Fibroblast of pulmonary artery (primary cell): ENCODE measurements around the gene CAPN2.

Source experiments
- DNase-seq: peaks from one replicate; pipeline ENCODE4 v3.0.0-alpha.2; 2010; ENCODE audit warnings: low read depth
- H3K4me3 ChIP-seq: replicated peaks from 2 replicates; pipeline ENCODE4 v1.5.1; 2011; ENCODE audit warnings: low read depth, mild to moderate bottlenecking, control low read depth, low read length, moderate library complexity
- TF ChIP-seq, protein P1 (sequence below): IDR thresholded peaks from 2 replicates; pipeline ENCODE4 v1.5.1; 2011; ENCODE audit warnings: mild to moderate bottlenecking, control low read depth, low read length, inconsistent platforms; ENCODE audit errors: missing control alignments

CAPN2 gene

GRCh38 chr1:223702735-223703667 is 9.3 kb upstream of the CAPN2 start:
- TF ChIP-seq, protein P1, sequence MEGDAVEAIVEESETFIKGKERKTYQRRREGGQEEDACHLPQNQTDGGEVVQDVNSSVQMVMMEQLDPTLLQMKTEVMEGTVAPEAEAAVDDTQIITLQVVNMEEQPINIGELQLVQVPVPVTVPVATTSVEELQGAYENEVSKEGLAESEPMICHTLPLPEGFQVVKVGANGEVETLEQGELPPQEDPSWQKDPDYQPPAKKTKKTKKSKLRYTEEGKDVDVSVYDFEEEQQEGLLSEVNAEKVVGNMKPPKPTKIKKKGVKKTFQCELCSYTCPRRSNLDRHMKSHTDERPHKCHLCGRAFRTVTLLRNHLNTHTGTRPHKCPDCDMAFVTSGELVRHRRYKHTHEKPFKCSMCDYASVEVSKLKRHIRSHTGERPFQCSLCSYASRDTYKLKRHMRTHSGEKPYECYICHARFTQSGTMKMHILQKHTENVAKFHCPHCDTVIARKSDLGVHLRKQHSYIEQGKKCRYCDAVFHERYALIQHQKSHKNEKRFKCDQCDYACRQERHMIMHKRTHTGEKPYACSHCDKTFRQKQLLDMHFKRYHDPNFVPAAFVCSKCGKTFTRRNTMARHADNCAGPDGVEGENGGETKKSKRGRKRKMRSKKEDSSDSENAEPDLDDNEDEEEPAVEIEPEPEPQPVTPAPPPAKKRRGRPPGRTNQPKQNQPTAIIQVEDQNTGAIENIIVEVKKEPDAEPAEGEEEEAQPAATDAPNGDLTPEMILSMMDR: no peak
- H3K4me3 ChIP-seq: no peak overlapping the region
- DNase-seq: no peak

DNA sequence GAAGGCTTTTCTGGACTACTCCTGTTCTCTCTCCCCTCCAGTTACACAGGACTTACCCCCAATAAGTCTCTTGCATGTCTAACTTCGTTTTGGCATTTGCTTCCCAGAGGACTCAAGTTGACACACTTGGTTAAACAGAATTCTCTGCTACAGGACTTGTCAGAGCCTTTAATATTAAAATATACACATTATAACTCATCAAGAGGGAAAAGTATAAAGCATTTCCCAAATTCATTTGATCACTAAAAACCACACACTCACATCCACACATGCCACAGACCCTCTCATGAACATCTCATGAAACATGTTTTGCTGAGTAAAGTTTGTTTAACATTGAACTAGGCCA is 8.7 kb upstream of the CAPN2 start:
- no peak overlapping the region for H3K4me3 ChIP-seq
- TF ChIP-seq, protein P1: no peak
- DNase-seq: no peak

- peak; percentile 81 for DNase-seq
- peak overlapping the region; percentile 2 for H3K4me3 ChIP-seq
- TF ChIP-seq, protein P1: no peak
Measured at GRCh38 chr1:223704921-223705878, 7.1 kb upstream of the CAPN2 start.

DNA sequence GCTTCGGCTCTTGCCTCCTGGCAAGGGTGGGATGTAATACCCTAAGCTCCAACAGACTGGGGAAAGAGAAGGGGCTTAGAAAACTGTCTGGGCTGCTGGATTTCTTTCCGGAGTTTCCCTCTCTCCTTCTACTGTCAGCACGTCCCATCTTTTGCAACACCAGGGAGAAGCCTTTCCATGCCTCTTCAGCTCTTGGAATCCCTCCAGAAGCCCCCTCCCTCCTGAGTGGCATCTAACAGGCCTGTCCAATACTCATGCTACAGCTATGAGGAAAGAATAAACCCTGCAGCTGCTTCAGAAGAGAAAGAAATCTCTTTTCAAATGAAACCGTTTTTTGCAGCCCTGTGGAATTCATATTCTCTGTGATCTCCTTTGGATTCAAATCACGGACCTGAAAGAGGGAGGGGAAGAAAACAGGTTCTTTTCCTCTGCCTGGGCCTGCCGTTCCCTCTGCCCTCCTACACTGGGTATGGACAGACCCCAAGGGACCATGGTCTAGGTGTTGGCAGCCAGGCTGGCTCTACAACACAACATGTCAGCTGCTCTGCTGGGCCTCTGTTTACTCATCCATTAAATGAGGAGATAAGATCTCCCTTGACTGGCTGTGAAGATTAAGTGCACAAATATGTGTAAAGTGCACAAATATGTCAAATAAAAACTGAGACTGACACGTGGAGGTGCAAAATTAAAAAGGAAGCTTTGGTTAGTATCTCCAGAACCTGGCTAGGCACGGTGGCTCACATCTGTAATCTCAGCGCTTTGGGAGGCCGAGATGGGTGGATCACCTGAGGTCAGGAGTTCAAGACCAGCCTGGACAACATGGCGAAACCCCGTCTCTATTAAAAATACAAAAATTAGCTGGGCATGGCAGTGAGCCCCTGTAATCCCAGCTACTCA is 6.0 kb upstream of the CAPN2 start:
- no peak overlapping the region for H3K4me3 ChIP-seq
- TF ChIP-seq, protein P1: no peak
- DNase-seq: peak; percentile 93

- peak; percentile 96 for DNase-seq
- no peak overlapping the region for H3K4me3 ChIP-seq
- TF ChIP-seq, protein P1: no peak
Measured at GRCh38 chr1:223707256-223708000, 4.9 kb upstream of the CAPN2 start.

DNA sequence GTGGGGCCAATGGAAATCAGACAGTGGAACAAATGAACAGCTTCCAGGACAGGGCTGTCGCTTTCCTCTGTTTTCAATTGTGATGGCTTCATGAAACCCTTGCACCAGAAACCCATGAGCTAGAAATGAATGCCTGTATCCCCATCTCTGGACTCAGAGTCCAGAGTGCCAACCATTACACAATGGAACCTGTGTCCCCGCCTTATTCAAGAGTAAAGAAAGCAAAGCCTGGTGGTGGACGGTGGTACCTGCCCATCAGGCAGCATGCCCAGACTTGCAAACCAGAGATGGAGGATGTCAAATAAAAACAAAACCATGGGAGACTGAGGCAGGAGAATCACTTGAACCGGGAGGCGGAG is 4.4 kb upstream of the CAPN2 start:
- no peak for DNase-seq
- TF ChIP-seq, protein P1: peak; percentile 24
- H3K4me3 ChIP-seq: no peak overlapping the region
